NCI-H69 (cell line): ENCODE data around the gene GBP2.
"Not testable (repeated sequence)": the region's sequence is repeated elsewhere in the genome, so short reads cannot be mapped to it uniquely, and the experiment has no call there.

Experiments used
- DNase-seq: peaks from one replicate; lab custom pipeline; 2025; lab: John Stamatoyannopoulos, UW

Gene GBP2

DNA sequence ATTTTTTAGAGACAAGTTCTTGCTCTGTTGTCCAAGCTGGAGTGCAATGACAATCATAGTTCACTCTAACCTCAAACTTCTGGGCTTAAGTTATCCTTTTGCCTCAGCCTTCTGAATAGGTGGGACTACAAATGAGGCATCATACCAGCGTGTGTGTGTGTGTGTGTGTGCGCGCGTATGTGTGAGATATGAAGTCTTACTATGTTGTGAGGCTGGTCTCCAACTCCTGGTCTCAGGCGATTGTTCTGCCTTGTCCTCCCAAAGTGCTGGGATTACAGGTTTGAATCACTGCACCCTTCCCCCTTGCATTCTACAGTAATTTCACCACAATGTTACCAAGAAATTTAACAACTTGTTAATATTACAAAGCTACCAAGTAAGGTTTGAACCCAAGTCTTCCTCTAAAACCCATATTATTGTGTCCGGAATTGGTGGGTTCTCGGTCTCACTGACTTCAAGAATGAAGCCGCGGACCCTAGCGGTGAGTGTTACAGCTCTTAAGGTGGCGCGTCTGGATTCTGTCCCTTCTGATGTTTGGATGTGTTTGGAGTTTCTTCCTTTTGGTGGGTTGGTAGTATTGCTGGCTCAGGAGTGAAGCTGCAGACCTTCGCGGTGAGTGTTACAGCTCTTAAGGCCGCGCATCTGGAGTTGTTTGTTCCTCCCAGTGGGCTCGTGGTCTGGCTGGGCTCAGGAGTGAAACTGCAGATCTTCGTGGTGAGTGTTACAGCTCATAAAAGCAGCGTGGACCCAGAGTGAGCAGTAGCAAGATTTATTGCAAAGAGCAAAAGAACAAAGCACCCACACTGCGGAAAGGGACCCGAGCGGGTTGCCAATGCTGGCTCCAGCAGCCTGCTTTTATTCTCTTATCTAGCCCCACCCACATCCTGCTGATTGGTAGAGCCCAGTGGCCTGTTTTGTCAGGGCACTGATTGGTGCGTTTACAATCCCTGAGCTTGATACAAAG, 970 bp upstream of the GBP2 start:
- not testable (repeated sequence) for DNase-seq

- no peak for DNase-seq
Observed at GRCh38 chr1:89125240-89125912, 538 bp downstream of the GBP2 start.

- no peak for DNase-seq
Observed at GRCh38 chr1:89121641-89122040, 4.3 kb downstream of the GBP2 start.

DNA sequence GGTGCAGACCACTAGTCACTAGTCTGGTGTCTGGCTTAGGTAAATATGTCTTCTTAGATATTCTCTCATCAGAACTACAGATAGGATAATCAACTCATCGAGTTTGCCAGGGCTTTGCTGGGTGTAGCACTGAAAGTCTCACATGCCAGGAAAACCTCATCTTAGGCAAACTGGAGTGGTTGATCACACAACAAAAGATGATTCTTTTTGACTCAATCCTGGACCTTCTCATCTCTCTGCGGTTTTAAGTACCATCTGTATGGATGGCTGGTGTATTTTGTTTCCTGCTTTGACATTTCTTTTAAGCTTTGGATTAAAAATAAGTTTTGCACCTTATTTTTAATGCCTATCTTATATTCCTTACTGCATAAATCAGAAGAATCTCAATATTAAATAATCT, 11.3 kb downstream of the GBP2 start:
- no peak for DNase-seq

- DNase-seq: no peak
Observed at GRCh38 chr1:89112871-89113613, 12.9 kb downstream of the GBP2 start.

DNA sequence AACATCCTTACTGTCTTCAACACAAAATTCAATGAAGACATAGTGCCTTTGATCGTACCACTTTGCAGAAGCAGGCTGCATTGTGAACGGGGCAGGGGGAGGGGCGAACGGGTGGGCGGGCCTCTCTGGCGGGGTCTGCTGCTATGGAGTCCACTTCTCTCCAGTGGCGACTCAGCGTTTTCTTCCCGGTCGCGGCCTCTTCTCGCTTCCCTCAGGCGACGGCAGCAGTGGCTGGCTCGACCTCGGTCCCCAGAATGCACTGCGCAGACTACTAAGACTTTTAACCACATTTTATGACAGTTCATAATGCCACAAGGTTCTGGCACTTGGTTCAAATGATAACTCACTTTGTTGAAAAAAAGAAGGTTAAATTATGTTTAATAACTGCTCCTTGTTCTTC, 21.2 kb downstream of the GBP2 start:
- peak; percentile 10 for DNase-seq

- no peak for DNase-seq
Observed at GRCh38 chr1:89104147-89104546, 21.8 kb downstream of the GBP2 start.

DNA sequence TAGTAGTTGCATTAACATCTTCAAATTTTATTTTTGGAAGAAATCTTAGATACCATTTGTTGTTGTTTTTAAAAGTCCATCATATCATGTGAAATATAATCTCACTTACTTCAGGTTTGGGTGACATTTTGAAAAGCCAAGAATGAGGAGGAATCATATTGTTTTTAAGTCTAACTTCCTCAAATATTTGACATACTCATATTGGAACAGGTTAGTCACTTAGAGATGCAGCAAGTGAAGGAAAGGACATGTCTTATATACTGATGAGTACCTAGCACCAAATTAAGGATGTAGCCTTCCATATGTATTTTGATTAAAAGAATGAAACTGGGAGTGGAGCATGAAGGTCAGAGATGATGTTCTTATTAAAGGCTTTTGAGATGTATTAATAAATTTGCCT, 23.9 kb downstream of the GBP2 start:
- DNase-seq: no peak

DNA sequence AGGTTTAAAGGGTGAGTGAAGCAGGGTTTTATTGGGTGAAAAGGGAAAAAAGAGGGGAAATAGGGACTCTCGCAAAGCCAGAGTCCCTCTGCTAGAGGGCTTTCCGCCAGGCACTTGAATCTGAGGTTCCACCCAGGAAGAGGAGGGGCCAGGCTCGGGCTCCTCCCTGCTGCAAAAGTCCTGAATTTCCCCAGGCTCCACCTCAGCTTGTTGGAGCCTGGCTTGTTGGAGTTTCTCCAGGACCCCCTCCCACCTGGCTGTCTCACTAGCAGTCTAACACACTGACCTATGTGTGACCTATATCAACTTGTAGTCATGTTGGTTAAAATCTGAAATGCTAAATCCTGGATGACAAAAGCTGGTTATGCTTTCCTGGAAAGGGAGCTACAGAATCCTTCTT, 25.5 kb downstream of the GBP2 start:
- DNase-seq: no peak

DNA sequence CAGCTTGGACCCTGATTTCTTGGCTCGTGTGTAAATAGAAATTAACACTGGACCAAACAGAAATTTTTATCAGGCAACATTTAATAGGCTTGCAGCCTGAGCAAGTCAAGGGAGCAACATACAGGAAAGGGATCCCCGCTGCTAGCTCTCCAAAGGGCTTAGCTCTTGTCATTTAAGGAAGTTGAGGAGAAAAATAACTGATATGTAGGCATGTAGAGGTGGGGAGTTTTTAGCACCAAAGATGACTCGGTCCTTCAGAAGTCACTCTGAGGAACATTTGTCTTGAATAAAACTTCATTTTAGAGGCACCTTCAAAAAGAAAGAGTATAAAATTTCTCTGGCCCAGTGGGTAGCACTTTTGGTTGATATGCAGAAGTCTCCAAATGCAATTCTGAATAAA, 27.1 kb downstream of the GBP2 start:
- DNase-seq: no peak

DNA sequence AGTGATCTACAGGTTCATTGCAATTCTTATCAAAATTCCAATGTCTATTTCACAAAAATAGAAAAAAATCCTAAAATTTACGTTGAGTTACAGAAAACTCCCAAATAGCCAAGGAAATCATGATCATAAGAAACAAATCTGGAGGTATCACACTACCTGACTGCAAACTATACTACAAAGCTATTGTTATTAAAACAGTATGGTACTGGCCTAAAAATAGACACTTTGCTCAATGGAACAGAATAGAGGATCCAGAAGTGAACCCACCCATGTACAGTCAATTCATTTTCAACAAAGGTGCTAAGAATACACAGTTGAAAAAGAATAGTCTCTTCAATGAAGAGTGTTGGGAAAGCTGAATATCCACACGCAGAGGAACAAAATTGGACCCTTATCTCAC, 30.2 kb downstream of the GBP2 start:
- DNase-seq: no peak

DNA sequence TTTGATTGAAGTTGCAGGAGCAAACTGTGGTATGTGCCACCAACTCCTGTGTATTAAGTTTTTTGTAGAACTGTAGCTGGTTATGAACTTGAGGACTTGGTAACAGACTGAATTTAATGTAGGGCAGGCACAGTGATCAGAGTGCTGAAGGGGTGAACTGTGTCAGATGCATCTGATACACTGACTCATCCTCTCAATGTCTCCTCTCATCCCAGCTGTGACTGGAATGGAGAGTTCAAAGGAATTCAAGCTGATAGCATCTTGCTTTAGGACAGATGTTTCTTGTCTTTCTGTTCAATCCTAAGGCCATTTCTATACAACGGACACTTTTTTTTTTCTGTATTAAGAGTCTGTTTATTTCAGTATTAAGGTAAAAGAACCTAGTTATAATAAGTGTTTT, 36.0 kb downstream of the GBP2 start:
- no peak for DNase-seq

DNA sequence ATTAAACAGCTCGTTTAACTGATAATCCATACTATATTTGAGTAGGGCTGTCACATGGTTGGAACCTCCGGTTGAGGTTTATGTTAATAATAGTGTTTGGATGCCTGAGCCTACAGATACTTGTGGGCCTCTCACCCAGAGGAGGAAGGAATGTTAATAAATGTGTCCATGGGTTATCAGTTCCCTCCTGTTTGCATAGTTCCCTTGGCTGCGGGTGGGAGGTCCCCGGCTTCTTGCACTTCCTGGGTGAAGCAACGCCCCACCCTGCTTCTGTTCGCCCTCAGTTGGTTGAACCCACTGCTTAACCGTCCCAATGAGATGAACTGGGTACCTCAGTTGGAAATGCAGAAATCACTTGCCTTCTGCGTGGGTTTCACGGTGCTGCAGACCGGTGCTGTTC, 37.3 kb downstream of the GBP2 start:
- no peak for DNase-seq

DNA sequence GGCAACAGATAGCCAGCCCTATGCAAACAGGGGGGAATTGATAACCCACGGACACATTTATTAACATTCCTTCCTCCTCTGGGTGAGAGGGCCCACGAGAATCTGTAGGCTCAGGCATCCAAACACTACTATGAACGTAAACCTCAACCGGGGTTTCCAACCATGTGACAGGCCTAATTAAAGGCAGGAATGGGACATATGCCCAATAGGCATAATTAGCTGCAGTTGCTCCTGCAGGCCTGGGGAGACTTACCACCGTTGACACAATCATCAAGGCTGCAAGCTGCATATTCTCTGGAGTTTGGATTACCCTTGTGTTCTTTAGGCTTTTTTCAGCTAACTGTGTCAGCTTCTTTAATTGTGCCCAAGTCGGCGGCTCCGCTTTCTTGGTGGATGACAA, 38.7 kb downstream of the GBP2 start:
- DNase-seq: peak; percentile 58

GRCh38 chr1:89085781-89086180, 40.1 kb downstream of the GBP2 start:
- peak; percentile 79 for DNase-seq

DNA sequence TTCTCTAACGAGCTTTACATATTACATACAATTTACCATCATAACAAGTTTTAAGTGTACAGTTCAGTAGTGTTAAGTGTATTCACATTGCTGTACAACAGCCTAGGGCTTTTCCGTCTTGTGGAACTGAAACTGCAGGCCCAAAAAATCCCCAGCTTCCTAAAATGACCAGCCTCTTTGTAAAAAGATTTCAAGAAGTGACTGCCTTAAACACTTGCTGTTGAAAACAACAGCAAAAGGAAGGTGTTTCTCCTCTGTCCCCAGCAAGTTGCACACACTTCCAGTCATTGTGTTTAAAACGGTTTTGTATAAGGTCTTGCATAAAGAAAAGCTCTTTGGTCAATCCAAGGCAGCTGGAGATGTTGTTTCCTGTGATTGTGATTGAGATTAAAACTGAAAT, 44.9 kb downstream of the GBP2 start:
- DNase-seq: no peak

GRCh38 chr1:89080068-89080467, 45.8 kb downstream of the GBP2 start:
- not testable (repeated sequence) for DNase-seq

- DNase-seq: not testable (repeated sequence)
Observed at GRCh38 chr1:89072466-89073065, 53.3 kb downstream of the GBP2 start.

- DNase-seq: no peak
Observed at GRCh38 chr1:89070509-89070908, 55.4 kb downstream of the GBP2 start.

DNA sequence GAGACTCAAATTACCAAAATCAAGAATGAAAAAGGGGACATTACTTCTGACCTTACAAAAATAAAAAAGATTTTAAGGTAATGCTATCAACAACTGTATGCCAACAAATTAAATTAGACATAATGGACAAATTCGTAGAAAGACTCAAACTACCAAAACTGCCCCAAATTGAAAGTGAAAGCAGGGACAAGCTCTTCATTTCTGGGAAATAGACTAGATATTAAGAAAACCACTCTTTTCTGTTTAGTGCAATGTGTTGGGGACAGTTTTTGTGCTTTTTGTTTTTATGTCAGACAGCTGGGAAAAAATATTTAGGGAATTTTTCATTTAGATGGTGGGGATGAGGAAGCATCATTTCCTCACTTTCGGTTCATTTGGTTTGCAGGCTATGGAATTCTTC, 56.0 kb downstream of the GBP2 start:
- DNase-seq: no peak

DNA sequence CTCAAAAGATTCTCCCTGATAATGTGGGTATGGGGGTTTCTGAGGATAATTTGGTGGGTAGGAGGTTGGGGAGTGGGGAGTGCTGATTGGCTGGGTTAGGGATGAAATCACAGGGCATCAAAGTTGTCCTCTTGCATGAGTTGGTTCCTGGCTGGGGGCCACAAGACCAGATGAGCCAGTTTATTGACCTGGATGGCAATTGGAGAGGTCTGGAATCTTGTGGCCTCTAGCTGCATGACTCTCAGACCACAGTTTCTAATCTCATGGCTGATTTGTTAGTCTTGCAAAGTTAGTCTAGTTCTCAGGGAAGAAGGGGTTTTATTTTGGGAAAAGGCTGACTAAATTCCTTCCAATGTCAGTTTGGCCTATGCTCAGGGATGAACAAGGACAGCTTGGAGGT, 57.6 kb downstream of the GBP2 start:
- DNase-seq: no peak
